Measurements from ENCODE around the gene PSORS1C1. TPM values are rescaled to one million over a fixed set of nuclear protein-coding genes. Genes with fewer than 3 reads are reported as not detected.
A peak's percentile ranks its signal among the peaks of the same experiment; 100 is the strongest.

PSORS1C1 gene
- total RNA-seq, 3 donors from 2014 or later = not detected

- no peaks in the 10 kb centered on the region for H3K27me3 Mint-ChIP-seq (ENCODE audit: low read depth)
- H3K9me3 Mint-ChIP-seq = no peaks in the 10 kb centered on the region
- DNase-seq (no peak), ATAC-seq (no peak)
- H3K4me3 Mint-ChIP-seq = no peak overlapping the region
- H3K4me1 Mint-ChIP-seq (ENCODE audit: low read depth) = peaks cover 34% of the 10 kb centered on the region
- no peaks in the 10 kb centered on the region for H3K36me3 Mint-ChIP-seq (ENCODE audit: insufficient read depth)
Observed at GRCh38 chr6:31090275-31090972, 24.2 kb upstream of the PSORS1C1 start.

- no peak overlapping the region for H3K4me3 Mint-ChIP-seq
- peaks cover 39% of the 10 kb centered on the region for H3K4me1 Mint-ChIP-seq (ENCODE audit: low read depth)
- H3K9me3 Mint-ChIP-seq = no peaks in the 10 kb centered on the region
- DNase-seq (no peak), ATAC-seq (no peak)
- H3K36me3 Mint-ChIP-seq (ENCODE audit: insufficient read depth) = no peaks in the 10 kb centered on the region
- H3K27me3 Mint-ChIP-seq (ENCODE audit: low read depth) = no peaks in the 10 kb centered on the region
Observed at GRCh38 chr6:31090973-31091364, 23.6 kb upstream of the PSORS1C1 start.

- no peaks in the 10 kb centered on the region for H3K27me3 Mint-ChIP-seq (ENCODE audit: low read depth)
Observed at GRCh38 chr6:31091680-31092079, 22.9 kb upstream of the PSORS1C1 start.

GRCh38 chr6:31092238-31092637 lies 22.4 kb upstream of the PSORS1C1 start:
- Mint-ChIP-seq H3K36me3 (ENCODE audit: insufficient read depth) (no peaks in the 10 kb centered on the region), H3K27me3 (ENCODE audit: low read depth) (no peaks in the 10 kb centered on the region), H3K4me1 (ENCODE audit: low read depth) (peaks cover 45% of the 10 kb centered on the region), H3K4me3 (no peak overlapping the region), H3K9me3 (no peaks in the 10 kb centered on the region)
- ATAC-seq = no peak
- DNase-seq = no peak

More at GRCh38 chr6:31091680-31092079, 22.9 kb upstream of the PSORS1C1 start:
- H3K9me3 Mint-ChIP-seq = no peaks in the 10 kb centered on the region
- DNase-seq (no peak), ATAC-seq (no peak)
- H3K4me3 Mint-ChIP-seq = no peak overlapping the region
- no peaks in the 10 kb centered on the region for H3K36me3 Mint-ChIP-seq (ENCODE audit: insufficient read depth)
- H3K4me1 Mint-ChIP-seq (ENCODE audit: low read depth) = peaks cover 45% of the 10 kb centered on the region

- no peak for ATAC-seq
- H3K36me3 Mint-ChIP-seq (ENCODE audit: insufficient read depth) = no peaks in the 10 kb centered on the region
- no peak overlapping the region for H3K4me3 Mint-ChIP-seq
- no peak for DNase-seq
- no peaks in the 10 kb centered on the region for H3K27me3 Mint-ChIP-seq (ENCODE audit: low read depth)
- peaks cover 50% of the 10 kb centered on the region for H3K4me1 Mint-ChIP-seq (ENCODE audit: low read depth)
- H3K9me3 Mint-ChIP-seq = no peaks in the 10 kb centered on the region
Observed at GRCh38 chr6:31092769-31093505, 21.7 kb upstream of the PSORS1C1 start.

GRCh38 chr6:31094389-31094881 lies 20.2 kb upstream of the PSORS1C1 start:
- Mint-ChIP-seq H3K27me3 (ENCODE audit: low read depth) (no peaks in the 10 kb centered on the region), H3K9me3 (no peaks in the 10 kb centered on the region), H3K4me3 (peak overlapping the region; percentile 60), H3K36me3 (ENCODE audit: insufficient read depth) (no peaks in the 10 kb centered on the region), H3K4me1 (ENCODE audit: low read depth) (peaks cover 50% of the 10 kb centered on the region)
- peak; percentile 71 to 80 for ATAC-seq
- no peak for DNase-seq

GRCh38 chr6:31096215-31096614 lies 18.4 kb upstream of the PSORS1C1 start:
- ATAC-seq (no peak), DNase-seq (no peak)
- H3K4me1 Mint-ChIP-seq (ENCODE audit: low read depth) = peaks cover 48% of the 10 kb centered on the region
- H3K27me3 Mint-ChIP-seq (ENCODE audit: low read depth) = no peaks in the 10 kb centered on the region
- no peaks in the 10 kb centered on the region for H3K36me3 Mint-ChIP-seq (ENCODE audit: insufficient read depth)
- no peak overlapping the region for H3K4me3 Mint-ChIP-seq
- H3K9me3 Mint-ChIP-seq = no peaks in the 10 kb centered on the region

- ATAC-seq (no peak), DNase-seq (no peak)
- Mint-ChIP-seq H3K4me3 (no peak overlapping the region), H3K9me3 (no peaks in the 10 kb centered on the region), H3K27me3 (ENCODE audit: low read depth) (no peaks in the 10 kb centered on the region), H3K36me3 (ENCODE audit: insufficient read depth) (no peaks in the 10 kb centered on the region), H3K4me1 (ENCODE audit: low read depth) (peaks cover 45% of the 10 kb centered on the region)
Observed at GRCh38 chr6:31096656-31097055, 17.9 kb upstream of the PSORS1C1 start.

GRCh38 chr6:31098449-31098938 lies 16.1 kb upstream of the PSORS1C1 start:
- H3K4me3 Mint-ChIP-seq = no peak overlapping the region
- peaks cover 38% of the 10 kb centered on the region for H3K4me1 Mint-ChIP-seq (ENCODE audit: low read depth)
- no peaks in the 10 kb centered on the region for H3K36me3 Mint-ChIP-seq (ENCODE audit: insufficient read depth)
- ATAC-seq (no peak), DNase-seq (no peak)
- H3K9me3 Mint-ChIP-seq = no peaks in the 10 kb centered on the region
- H3K27me3 Mint-ChIP-seq (ENCODE audit: low read depth) = no peaks in the 10 kb centered on the region

GRCh38 chr6:31103136-31103535 lies 11.5 kb upstream of the PSORS1C1 start:
- ATAC-seq (no peak), DNase-seq (no peak)
- Mint-ChIP-seq H3K9me3 (no peaks in the 10 kb centered on the region), H3K27me3 (ENCODE audit: low read depth) (no peaks in the 10 kb centered on the region), H3K4me3 (no peak overlapping the region), H3K4me1 (ENCODE audit: low read depth) (no peaks in the 10 kb centered on the region), H3K36me3 (ENCODE audit: insufficient read depth) (no peaks in the 10 kb centered on the region)

- Mint-ChIP-seq H3K27me3 (ENCODE audit: low read depth) (peaks cover 9% of the 10 kb centered on the region), H3K36me3 (ENCODE audit: insufficient read depth) (no peaks in the 10 kb centered on the region), H3K9me3 (no peaks in the 10 kb centered on the region), H3K4me1 (ENCODE audit: low read depth) (no peaks in the 10 kb centered on the region), H3K4me3 (no peak overlapping the region)
- DNase-seq (no peak), ATAC-seq (no peak)
Observed at GRCh38 chr6:31107052-31107451, 7.5 kb upstream of the PSORS1C1 start.

- Mint-ChIP-seq H3K4me1 (ENCODE audit: low read depth) (peaks cover 4% of the 10 kb centered on the region), H3K36me3 (ENCODE audit: insufficient read depth) (no peaks in the 10 kb centered on the region), H3K27me3 (ENCODE audit: low read depth) (peaks cover 13% of the 10 kb centered on the region), H3K9me3 (no peaks in the 10 kb centered on the region), H3K4me3 (no peak overlapping the region)
- DNase-seq (no peak), ATAC-seq (no peak)
Observed at GRCh38 chr6:31110825-31111582, 3.6 kb upstream of the PSORS1C1 start.

- Mint-ChIP-seq H3K27me3 (ENCODE audit: low read depth) (peaks cover 15% of the 10 kb centered on the region), H3K36me3 (ENCODE audit: insufficient read depth) (no peaks in the 10 kb centered on the region), H3K4me1 (ENCODE audit: low read depth) (peaks cover 4% of the 10 kb centered on the region), H3K9me3 (no peaks in the 10 kb centered on the region), H3K4me3 (no peak overlapping the region)
- DNase-seq (no peak), ATAC-seq (no peak)
Observed at GRCh38 chr6:31111712-31112111, 2.9 kb upstream of the PSORS1C1 start.

GRCh38 chr6:31112478-31112877 lies 2.1 kb upstream of the PSORS1C1 start, which contains the start of gene C6orf15:
Gene C6orf15, minus strand, starts transcription at chr6:31112575. Its CDS starts 20 bp downstream, at chr6:31112555.
- no peaks in the 10 kb centered on the region for H3K36me3 Mint-ChIP-seq (ENCODE audit: insufficient read depth)
- H3K27me3 Mint-ChIP-seq (ENCODE audit: low read depth) = peaks cover 15% of the 10 kb centered on the region
- no peaks in the 10 kb centered on the region for H3K9me3 Mint-ChIP-seq
- ATAC-seq (no peak), DNase-seq (no peak)
- peaks cover 4% of the 10 kb centered on the region for H3K4me1 Mint-ChIP-seq (ENCODE audit: low read depth)
- H3K4me3 Mint-ChIP-seq = no peak within 1 kb of the TSS
